B cell (primary cell): ENCODE measurements around the gene KCTD2. TPM values are rescaled to one million over a fixed set of nuclear protein-coding genes. Genes with fewer than 3 reads are reported as not detected.

ENCODE experiments used
- ATAC-seq: fragments of 200-7000 bp; cut with Tn5 transposase; one replicate; pipeline ENCODE4 v1.10.0; 2021; ENCODE audit warnings: low read depth, mild to moderate bottlenecking, moderate number of reproducible peaks, moderate library complexity
- CTCF ChIA-PET: fragments of 350-600 bp; sonication (Branson Sonifier 250); formaldehyde crosslinking; loops from one replicate; lab custom pipeline; 2021; ENCODE audit warnings: antibody characterized with exemption, inconsistent platforms; lab: Charles Lee
- POLR2A ChIA-PET: fragments of 350-600 bp; sonication (Branson Sonifier 250); formaldehyde crosslinking; loops from one replicate; lab custom pipeline; 2021; ENCODE audit warnings: antibody characterized with exemption; lab: Charles Lee
- DNase-seq: peaks from one replicate; pipeline ENCODE4 v3.0.0; 2013
- H2AFZ ChIP-seq: 2 replicates; pipeline ENCODE4 v1.6.1; 2012; ENCODE audit warnings: mild to moderate bottlenecking, low read depth, low read length; ENCODE audit not compliant: insufficient read depth, poor library complexity, severe bottlenecking
- H3K27ac ChIP-seq, 2 donors: 1 replicate in 1 of 2; 2 replicates in 1 of 2; pipeline ENCODE4 v1.5.1; 2012 to 2013; ENCODE audit warnings: low read length in 2 of 2, mild to moderate bottlenecking in 2 of 2, moderate library complexity in 1 of 2
- H3K27me3 ChIP-seq, 4 experiments: fragments of 200-600 bp in 1 of 4; sonication (generic) in 1 of 4; replicated peaks in 1 of 4; 1 replicate in 2 of 4; 2 replicates in 2 of 4; pipeline versions ENCODE4 v1.6.1 to v1.7.0; 2013 to 2016; ENCODE audit warnings: low read length in 3 of 4, mild to moderate bottlenecking in 2 of 4, mixed read lengths in 1 of 4, moderate library complexity in 1 of 4; ENCODE audit not compliant: insufficient read depth in 4 of 4, control insufficient read depth in 3 of 4; ENCODE audit errors: control extremely low read depth in 1 of 4
- H3K36me3 ChIP-seq, 2 experiments: replicated peaks in 1 of 2; 1 replicate in 1 of 2; 2 replicates in 1 of 2; pipeline versions ENCODE4 v1.6.1 to v1.7.1; 2013; ENCODE audit warnings: low read length in 1 of 2; ENCODE audit not compliant: insufficient read depth in 2 of 2, control insufficient read depth in 1 of 2; ENCODE audit errors: control extremely low read depth in 1 of 2, extremely low read depth in 1 of 2
- H3K4me1 ChIP-seq, 2 donors: fragments of 200-600 bp in 1 of 2; sonication (generic) in 1 of 2; 1 replicate in 1 of 2; 2 replicates in 1 of 2; pipeline versions ENCODE4 v1.5.1 to v1.6.1; 2013 to 2017; ENCODE audit warnings: low read length in 2 of 2; ENCODE audit not compliant: control insufficient read depth in 2 of 2, insufficient read depth in 2 of 2
- H3K4me2 ChIP-seq: replicated peaks from 2 replicates; pipeline ENCODE3; 2012; ENCODE audit warnings: mild to moderate bottlenecking, low read depth, low read length; ENCODE audit not compliant: poor library complexity, severe bottlenecking
- H3K4me3 ChIP-seq, 5 experiments: fragments of 200-600 bp in 1 of 5; sonication (generic) in 1 of 5; 1 replicate in 3 of 5; 2 replicates in 2 of 5; pipeline versions ENCODE4 v1.5.1 to v1.7.0; 2011 to 2016; ENCODE audit warnings: low read length in 4 of 5, mild to moderate bottlenecking in 4 of 5, low read depth in 2 of 5, control low read depth in 1 of 5, moderate library complexity in 1 of 5; ENCODE audit not compliant: insufficient read depth in 1 of 5; ENCODE audit errors: control extremely low read depth in 1 of 5, extremely low read depth in 1 of 5
- H3K79me2 ChIP-seq: fragments of 200-600 bp; sonication (generic); one replicate; pipeline ENCODE4 v1.6.0; 2016; ENCODE audit warnings: low read length; ENCODE audit not compliant: control insufficient read depth, insufficient read depth
- H3K9ac ChIP-seq: fragments of 200-600 bp; sonication (generic); 2 replicates; pipeline ENCODE4 v1.6.1; 2017; ENCODE audit warnings: mild to moderate bottlenecking, low read length, moderate library complexity
- H3K9me3 ChIP-seq, 3 donors: one replicate each; pipeline versions ENCODE4 v1.6.1 to v1.7.1; 2013; ENCODE audit warnings: low read length in 2 of 3; ENCODE audit not compliant: control insufficient read depth in 2 of 3, insufficient read depth in 1 of 3; ENCODE audit errors: control extremely low read depth in 1 of 3
- H4K20me1 ChIP-seq: 2 replicates; pipeline ENCODE4 v1.6.0; 2012; ENCODE audit warnings: mild to moderate bottlenecking, low read length; ENCODE audit not compliant: insufficient read depth, control insufficient read depth, poor library complexity, severe bottlenecking
- H3K27ac Mint-ChIP-seq: one replicate; pipeline ENCODE4 v1.8.0; 2021; ENCODE audit warnings: mixed read lengths
- H3K27me3 Mint-ChIP-seq: one replicate; pipeline ENCODE4 v1.8.0; 2021; ENCODE audit warnings: mixed read lengths
- H3K4me1 Mint-ChIP-seq: one replicate; pipeline ENCODE4 v1.8.0; 2021; ENCODE audit warnings: mixed read lengths
- H3K4me3 Mint-ChIP-seq: one replicate; pipeline ENCODE4 v1.8.0; 2021; ENCODE audit warnings: mixed read lengths
- H3K9me3 Mint-ChIP-seq: one replicate; pipeline ENCODE4 v1.8.0; 2022; ENCODE audit warnings: mixed read lengths; ENCODE audit not compliant: insufficient read depth
- CTCF ChIP-seq: fragments of 200-600 bp; IDR thresholded peaks from one replicate; pipeline ENCODE4 v1.8.0; 2022; ENCODE audit warnings: antibody characterized with exemption, mild to moderate bottlenecking
- EZH2 ChIP-seq: IDR thresholded peaks from 2 replicates; pipeline ENCODE4 v1.6.1; 2012; ENCODE audit warnings: borderline replicate concordance, low read depth, mild to moderate bottlenecking, moderate library complexity, low read length; ENCODE audit not compliant: insufficient read depth, poor library complexity, severe bottlenecking
- WGBS: methylation state at CpG from one replicate; pipeline ENCODE4 v1.1.5; 2013; ENCODE audit warnings: missing lambda C conversion rate; ENCODE audit not compliant: insufficient coverage; 5-methylcytosine and 5-hydroxymethylcytosine counted together
- intact Hi-C: fragments of 100-400 bp; cut with micrococcal nuclease; formaldehyde crosslinking; loops from one replicate; pipeline ENCODE4 v1.10.0; 2022
- polyA plus RNA-seq: library from polyadenylated mRNA; depleted of rRNA; stranded (reverse); fragments of >200 nt; gene quantifications from 2 replicates; pipeline ENCODE4 v1.2.3, GENCODE V29; 2012
- total RNA-seq, 2 donors: library from RNA; stranded (reverse); fragments of 120-200 nt in 1 of 2; gene quantifications; 1 replicate in 1 of 2; 2 replicates in 1 of 2; pipeline versions ENCODE4 v1.2.3 to v1.2.4, GENCODE V29; 2013 to 2022

KCTD2 gene
- total and polyA plus RNA-seq, 2 donors (not counting 1 experiment from before 2014, with no cell fraction given): 15.7 to 23.2 TPM

- POLR2A ChIA-PET: interaction anchor here (0.5 to 0.8 kb wide), 3 partner anchors 13 to 824 kb away, joined by 3 to 5 read pairs (median 4); no protein-coding TSS in a partner anchor
- intact Hi-C loops: no loop called here
Observed at GRCh38 chr17:75059369-75060345, 12.6 kb downstream of the KCTD2 start.

More at GRCh38 chr17:75059369-75060345, 12.6 kb downstream of the KCTD2 start:
- no peak overlapping the region for H3K9ac ChIP-seq
- Mint-ChIP-seq H3K27ac (no peak overlapping the region), H3K9me3 (no peaks in the 10 kb centered on the region), H3K27me3 (no peaks in the 10 kb centered on the region), H3K4me1 (no peaks in the 10 kb centered on the region), H3K4me3 (no peak overlapping the region)
- CTCF ChIA-PET: interaction anchor here (0.6 to 2.2 kb wide), 11 partner anchors 10 to 353 kb away, joined by 3 to 10 read pairs (median 4); partner anchors contain the start of gene ARMC7
- no peaks in the 10 kb centered on the region for H3K9me3 ChIP-seq
- WGBS: 83% methylated on average over 17 of the region's 25 CpGs
- H3K27me3 ChIP-seq: no peaks in the 10 kb centered on the region
- H2AFZ ChIP-seq: no peak overlapping the region
- no peak for TF ChIP-seq CTCF
- no peak for TF ChIP-seq EZH2
- DNase-seq (no peak), ATAC-seq (no peak)
- no peak overlapping the region for H3K4me3 ChIP-seq
- peaks cover 0 to 48% of the 10 kb centered on the region in 2 experiments for H3K36me3 ChIP-seq
- no peak overlapping the region for H3K4me2 ChIP-seq
- peaks cover 6% of the 10 kb centered on the region for H3K79me2 ChIP-seq
- H3K4me1 ChIP-seq: no peaks in the 10 kb centered on the region
- H3K27ac ChIP-seq: no peak overlapping the region
- H4K20me1 ChIP-seq: no peaks in the 10 kb centered on the region
